Measurements from ENCODE around the gene ATF6.
"Not testable (repeated sequence)": the region's sequence is repeated elsewhere in the genome, so short reads cannot be mapped to it uniquely, and the experiment has no call there.

ATF6 gene

DNA sequence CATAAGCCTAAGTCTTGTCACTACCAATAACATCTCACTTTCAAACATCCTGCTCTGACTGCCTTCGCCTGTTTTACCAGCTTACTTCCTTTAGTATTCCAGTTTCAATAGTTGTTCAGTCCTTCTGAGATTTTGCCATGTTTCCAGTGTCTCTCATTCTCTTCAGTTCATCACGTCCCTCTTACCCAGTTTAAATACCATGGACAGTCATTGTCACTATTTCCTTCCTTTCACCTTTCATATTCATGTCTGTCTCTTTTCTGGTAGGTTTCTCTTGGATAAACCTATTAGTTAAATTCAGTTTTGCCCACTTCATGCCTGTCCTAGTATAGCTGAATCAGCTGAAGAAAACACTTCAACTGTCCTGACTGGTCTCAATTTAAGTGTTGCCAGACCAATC, 5.9 kb downstream of the ATF6 start:
- in situ Hi-C loops (cut with MboI; ENCODE audit: low pct_unique_long_range_greater_than_20kb, low sequenced_read_pairs), result no loop called here
- no peak for DNase-seq

DNA sequence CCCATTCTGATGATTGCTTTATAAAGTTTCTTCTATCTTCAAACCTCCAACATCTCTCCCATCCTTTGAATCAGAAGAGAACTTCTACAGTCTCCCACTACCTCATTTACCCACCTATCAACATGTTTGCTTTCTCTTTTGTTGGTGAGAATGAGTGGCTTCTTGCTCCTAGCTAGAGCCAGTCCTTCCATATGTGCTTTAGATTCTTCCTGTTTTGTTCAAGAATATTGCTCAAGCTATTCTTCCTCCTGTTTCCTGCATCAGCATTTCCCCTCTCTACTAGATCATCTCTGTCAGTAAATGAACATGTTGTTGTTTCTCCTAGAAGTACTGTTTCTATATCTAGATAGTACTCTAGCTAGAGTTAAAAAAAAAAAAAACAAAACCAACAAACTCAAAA, 6.3 kb downstream of the ATF6 start:
- in situ Hi-C loops (cut with MboI; ENCODE audit: low pct_unique_long_range_greater_than_20kb, low sequenced_read_pairs), result no loop called here
- peak; percentile 73 for DNase-seq

DNA sequence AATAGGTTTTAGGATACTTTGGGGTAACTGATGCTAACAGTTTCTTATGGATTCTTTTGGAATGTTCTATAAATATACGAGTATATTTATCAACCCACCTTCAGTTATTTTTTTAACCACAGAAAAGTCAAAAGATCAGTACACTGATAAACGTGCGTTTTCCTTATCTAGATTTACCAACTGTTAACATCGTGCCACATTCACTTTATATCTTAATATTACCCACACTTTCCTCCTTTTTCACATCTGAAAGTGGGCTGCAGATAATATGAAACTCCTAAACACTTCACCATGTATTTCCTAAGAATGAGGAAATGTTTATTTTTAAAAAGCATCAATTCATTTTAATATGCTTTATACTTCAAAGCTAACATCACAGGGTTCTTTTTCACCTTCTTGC, 7.7 kb downstream of the ATF6 start:
- DNase-seq, result no peak
- in situ Hi-C loops (cut with MboI; ENCODE audit: low pct_unique_long_range_greater_than_20kb, low sequenced_read_pairs), result no loop called here

DNA sequence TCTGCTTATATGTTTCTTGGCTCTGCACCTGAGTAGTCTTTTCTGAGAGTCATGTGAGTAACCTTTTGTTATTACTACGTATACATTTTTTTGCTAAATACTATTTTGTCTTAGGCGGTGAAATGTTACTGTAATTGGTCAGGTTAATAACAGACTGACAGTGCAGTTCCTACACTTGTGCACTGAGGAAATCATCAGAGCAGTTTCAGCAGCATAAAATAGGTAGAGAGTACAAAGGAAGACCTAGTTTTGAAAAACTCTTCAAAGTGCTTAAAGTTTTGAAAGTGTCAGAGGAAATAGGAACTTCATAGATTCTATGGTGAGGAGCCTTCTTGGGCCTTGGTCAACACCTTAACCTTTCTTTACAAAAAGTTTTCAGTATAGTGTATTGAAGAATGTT, 11.1 kb downstream of the ATF6 start:
- in situ Hi-C loops (cut with MboI; ENCODE audit: low pct_unique_long_range_greater_than_20kb, low sequenced_read_pairs), result no loop called here
- DNase-seq, result no peak

DNA sequence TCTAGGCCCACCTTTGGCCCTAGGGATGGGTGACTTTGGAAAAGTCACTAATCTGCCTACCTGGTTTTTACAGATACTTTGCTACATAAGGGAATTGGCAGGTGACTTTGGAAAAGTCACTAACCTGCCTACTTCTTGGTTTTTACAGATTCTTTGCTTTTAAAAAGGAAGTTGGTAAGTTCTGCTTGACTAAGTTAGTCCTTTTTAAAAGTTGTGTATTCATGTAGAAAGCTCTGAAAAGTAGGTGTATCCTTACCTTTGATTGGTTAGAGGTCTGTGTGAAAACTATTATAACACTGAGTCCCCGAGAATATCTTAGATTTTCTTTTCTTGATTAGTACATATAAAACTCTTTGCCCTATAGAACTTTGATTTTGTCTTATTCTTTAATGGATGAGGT, 12.4 kb downstream of the ATF6 start:
- no peak for DNase-seq
- in situ Hi-C loops (cut with MboI; ENCODE audit: low pct_unique_long_range_greater_than_20kb, low sequenced_read_pairs), result no loop called here

DNA sequence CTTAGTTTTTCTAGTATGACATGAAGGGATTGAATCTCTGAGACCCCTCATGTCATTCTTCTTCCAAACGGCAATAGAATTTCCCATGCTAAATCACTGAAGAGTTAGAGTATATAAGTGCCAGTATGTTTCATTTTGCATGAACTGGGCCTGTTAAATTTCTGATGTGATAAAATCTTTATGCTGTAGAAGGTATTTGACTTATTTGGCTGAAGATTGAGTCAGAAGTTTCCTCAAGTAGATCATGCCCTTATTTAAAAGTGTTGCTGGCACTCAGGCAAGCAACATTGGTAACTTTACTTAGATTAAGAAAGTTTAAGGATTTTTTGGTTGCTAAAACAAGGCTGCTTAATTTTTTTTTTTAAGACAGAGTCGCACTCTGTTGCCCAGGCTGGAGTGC, 13.3 kb downstream of the ATF6 start:
- no peak for DNase-seq
- in situ Hi-C loops (cut with MboI; ENCODE audit: low pct_unique_long_range_greater_than_20kb, low sequenced_read_pairs), result no loop called here

DNA sequence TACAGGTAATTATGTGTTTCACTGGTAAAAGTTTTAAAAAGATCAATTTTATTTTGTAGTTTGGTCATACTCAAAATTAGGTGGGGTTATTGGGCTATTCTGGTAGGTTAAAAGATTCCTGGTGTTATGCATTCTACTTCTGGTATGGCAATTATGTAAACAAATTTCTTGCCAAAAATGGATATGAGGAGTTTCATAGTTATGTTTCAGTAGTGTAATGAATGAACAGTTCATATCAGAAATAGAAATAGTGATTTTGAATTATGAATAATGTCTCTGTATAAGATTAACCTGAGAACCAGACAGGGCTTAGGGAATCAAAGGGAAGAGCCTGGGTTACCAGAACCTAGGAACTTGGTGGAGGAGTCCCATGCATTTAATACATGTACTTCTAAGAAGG, 15.9 kb downstream of the ATF6 start:
- in situ Hi-C loops (cut with MboI; ENCODE audit: low pct_unique_long_range_greater_than_20kb, low sequenced_read_pairs), result no loop called here
- no peak for DNase-seq

DNA sequence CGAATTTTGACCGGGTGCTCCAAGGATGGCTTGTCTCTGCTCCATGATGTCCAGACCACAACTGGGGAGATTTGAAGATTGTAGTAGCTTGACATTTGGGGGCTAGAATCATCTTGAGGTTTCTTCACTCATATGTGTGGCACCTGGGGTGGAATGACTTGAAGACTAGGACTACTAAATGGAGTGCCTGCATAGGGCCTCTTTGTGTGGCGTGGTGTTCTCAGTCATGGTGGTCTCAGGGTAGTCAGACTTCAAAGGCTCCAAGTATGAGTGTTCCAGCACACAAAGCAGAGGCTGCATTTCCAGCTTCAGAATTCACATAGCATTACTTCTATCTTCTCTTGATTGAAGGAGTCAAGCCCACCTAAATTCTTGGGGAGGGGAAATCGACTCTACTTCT, 16.8 kb downstream of the ATF6 start:
- in situ Hi-C loops (cut with MboI; ENCODE audit: low pct_unique_long_range_greater_than_20kb, low sequenced_read_pairs), result no loop called here
- DNase-seq, result no peak

DNA sequence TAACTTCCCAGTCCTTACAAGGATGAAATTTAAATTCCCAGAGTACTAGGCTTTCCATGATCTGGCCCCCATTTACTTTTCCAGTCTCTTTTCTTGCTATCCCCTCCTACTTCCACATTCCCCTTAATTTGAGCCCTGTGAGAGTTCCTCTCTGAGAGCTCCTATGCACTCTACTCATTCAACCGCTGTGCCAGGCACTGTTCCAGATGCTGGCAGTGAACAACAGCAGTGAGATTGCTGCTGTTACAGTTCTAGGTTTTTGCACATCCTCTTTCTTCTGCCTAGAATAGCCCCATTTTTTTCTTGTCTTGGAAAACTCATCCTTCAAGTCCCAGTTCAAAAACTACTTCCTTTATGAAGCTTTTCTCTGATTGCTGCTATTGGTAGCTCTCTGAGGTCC, 18.8 kb downstream of the ATF6 start:
- DNase-seq, result no peak
- in situ Hi-C loops (cut with MboI; ENCODE audit: low pct_unique_long_range_greater_than_20kb, low sequenced_read_pairs), result no loop called here

DNA sequence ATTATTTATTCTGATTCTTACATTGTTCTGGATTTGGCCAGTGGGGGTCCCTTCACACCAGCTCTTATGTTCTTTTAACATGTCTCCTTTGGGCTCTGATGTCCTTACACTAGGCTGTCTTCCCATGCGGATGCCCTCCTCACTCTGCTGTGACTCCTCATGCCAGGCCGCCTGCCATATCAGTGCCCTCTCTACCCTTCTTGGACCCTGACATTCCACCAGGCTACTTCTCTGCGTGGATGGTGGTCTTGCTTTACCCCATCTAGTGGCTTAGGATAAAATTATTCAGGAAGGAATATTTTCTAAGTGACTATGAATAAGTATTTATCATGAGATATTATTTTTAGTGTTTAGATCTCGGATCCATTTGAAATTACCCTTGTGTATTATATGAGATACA, 21.2 kb downstream of the ATF6 start:
- in situ Hi-C loops (cut with MboI; ENCODE audit: low pct_unique_long_range_greater_than_20kb, low sequenced_read_pairs), result no loop called here
- no peak for DNase-seq

DNA sequence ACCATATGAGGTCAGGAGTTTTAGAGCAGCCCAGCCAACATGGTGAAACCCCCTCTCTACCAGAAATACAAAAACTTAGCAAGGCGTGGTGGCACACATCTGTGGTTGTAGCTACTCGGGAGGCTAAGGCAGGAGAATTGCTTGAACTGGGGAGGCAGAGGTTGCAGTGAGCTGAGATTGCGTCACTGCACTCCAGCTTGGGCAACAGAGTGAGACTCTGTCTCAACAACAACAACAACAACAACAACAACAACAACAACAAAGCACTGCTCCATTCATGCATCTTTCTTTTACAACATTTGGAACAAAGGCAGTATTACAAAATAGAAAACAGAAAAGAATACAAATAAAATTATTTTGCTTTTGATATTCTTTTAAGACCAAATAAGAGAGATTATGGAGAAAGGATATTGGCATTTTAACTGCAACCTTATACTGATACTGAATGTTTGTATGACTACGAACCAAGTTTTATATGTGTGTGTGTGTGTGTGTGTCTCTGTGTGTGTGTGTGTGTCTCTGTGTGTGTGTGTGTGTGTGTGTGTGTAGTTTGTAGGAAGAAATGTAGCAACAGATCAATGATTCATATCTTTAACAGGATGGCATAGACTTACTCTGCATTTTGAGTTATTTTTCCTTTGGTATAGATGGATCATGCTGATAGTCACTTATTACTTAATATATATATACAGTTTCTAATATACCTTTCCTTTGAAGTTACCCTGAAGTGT, 24.6 kb downstream of the ATF6 start:
- no peak for DNase-seq

DNA sequence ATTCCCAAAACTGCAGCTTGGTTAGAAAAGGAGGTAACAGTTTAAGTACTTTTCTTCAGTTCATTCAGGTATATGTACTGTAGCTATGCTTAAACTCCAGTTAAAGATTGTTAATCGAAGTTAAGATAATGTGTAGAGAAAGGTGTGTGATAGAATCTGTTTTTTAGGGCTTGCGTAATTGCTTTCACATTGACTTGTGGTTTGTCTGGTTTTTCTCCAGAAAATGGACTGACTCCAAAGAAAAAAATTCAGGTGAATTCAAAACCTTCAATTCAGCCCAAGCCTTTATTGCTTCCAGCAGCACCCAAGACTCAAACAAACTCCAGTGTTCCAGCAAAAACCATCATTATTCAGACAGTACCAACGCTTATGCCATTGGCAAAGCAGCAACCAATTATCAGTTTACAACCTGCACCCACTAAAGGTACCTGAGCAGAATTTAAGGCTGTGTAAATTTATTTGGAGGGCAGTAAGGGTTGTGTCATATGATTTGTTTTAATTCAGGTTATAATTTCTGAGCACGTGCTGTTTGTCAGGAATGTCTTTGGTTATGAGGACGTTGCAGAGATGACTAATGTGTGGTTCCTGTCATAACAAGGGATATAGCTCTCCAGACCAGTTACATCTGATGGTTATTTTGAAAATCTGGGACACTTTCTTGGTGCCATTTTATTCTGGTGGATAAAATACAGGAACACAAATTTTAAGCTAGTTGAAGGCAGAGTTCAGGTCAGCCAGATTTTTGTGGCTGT, 26.0 kb downstream of the ATF6 start:
- DNase-seq, result no peak
- in situ Hi-C loops (cut with MboI; ENCODE audit: low pct_unique_long_range_greater_than_20kb, low sequenced_read_pairs), result no loop called here

More for the DNA sequence above, 24.6 kb downstream of the ATF6 start:
- in situ Hi-C loops (cut with MboI; ENCODE audit: low pct_unique_long_range_greater_than_20kb, low sequenced_read_pairs), result no loop called here

DNA sequence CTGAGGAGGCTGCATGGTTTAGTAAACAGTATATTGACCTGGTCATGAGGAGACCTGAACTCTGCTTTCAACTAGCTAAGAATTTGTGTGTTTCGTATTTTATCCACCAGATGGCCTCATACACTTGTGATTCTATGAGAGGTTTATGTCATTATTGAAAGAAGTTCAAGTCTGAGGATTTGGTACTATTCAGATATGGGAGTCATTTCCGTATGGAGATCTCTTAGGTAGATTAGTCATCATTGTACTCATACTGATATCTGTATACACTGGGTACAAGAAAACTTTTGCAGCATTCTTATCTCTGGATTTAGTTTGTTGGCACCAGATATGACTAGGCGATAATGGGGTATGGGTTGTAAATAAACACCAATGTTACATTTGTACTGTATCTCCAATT, 26.6 kb downstream of the ATF6 start:
- in situ Hi-C loops (cut with MboI; ENCODE audit: low pct_unique_long_range_greater_than_20kb, low sequenced_read_pairs), result no loop called here
- DNase-seq, result peak; percentile 75

DNA sequence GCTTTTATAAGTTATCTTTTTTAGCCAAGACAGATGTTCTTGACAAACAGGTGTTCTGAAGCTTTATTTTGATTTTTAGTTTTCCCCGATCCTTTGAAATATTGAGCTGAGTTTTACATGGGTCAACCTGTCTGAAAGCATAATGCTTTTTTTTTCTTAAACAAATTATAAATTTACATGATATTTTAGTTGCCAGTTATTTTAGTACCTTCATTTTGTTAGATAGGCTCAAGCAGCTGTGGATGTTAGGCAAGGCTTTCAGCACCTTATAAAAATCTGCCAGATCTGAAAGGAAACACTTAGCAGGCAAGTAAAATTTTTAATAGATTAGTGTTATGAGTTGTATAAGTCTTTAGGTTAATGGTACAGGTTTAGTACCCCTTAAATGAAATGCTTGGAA, 33.7 kb downstream of the ATF6 start:
- in situ Hi-C loops (cut with MboI; ENCODE audit: low pct_unique_long_range_greater_than_20kb, low sequenced_read_pairs), result no loop called here
- no peak for DNase-seq

DNA sequence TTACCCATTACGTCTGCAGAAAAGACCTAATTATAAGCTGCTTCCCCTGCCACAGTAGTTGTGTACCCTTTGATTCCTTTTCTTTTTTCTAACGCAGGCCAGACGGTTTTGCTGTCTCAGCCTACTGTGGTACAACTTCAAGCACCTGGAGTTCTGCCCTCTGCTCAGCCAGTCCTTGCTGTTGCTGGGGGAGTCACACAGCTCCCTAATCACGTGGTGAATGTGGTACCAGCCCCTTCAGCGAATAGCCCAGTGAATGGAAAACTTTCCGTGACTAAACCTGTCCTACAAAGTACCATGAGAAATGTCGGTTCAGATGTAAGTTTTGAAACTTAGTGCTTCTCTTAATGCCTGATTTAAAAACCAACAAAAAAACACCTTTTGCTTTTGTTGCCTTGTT, 35.8 kb downstream of the ATF6 start:
- in situ Hi-C loops (cut with MboI; ENCODE audit: low pct_unique_long_range_greater_than_20kb, low sequenced_read_pairs), result no loop called here
- DNase-seq, result no peak

DNA sequence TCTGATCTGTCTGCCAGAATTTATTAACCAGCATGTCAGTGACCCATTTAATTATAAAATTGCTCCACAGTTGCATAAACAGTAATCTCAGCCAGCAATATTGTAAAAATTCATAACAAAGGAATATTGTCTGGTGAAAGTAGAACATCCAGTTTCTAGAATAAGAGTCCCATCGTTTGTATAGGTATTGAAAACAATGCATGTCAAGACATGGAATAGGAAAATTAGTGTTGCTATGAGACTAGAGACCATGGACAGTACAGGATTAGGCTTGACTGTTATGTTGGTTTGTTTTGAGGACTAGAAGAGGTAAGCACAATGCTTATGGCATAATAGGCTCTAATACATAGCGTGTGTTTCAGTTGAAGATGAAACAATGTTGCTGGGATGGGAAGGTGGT, 37.1 kb downstream of the ATF6 start:
- DNase-seq, result no peak
- in situ Hi-C loops (cut with MboI; ENCODE audit: low pct_unique_long_range_greater_than_20kb, low sequenced_read_pairs), result no loop called here

DNA sequence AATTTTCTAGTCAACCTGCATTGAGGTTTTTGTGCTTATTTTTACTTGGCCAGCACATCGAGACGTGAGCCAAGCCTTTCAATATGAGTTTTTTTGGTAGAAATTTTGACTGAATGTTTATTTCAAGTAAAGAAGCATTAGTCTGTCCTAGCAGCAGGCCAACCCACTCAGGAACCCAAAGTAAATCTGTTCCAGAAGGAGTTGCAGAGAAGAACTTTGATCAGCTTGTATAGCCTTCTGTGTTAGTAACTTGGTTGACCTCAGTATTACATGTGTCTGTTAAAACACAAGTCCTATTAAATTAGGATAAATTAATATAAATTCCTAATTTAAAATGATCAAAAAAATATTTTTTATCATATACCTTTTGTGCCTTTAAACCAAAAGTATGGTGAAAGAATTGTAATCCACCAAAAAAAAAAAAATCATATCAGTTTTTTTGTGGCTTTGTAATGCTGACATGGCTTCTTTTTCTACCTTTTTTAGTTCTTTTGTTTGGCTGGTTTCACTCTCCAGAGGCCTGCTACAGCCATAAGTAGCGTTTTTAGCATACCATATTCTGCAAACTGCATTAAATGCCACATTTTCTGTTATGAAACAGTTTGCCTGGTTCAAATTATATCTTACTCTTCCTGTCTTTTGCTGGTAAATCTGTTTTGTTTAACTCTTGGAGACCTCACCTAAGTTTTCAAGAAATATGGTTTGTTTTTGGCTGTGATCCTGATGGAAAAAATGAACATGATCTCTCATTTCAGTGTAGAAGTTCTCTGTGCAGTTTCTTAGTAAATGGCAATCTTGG, 39.5 kb downstream of the ATF6 start:
- in situ Hi-C loops (cut with MboI; ENCODE audit: low pct_unique_long_range_greater_than_20kb, low sequenced_read_pairs), result no loop called here
- no peak for DNase-seq

DNA sequence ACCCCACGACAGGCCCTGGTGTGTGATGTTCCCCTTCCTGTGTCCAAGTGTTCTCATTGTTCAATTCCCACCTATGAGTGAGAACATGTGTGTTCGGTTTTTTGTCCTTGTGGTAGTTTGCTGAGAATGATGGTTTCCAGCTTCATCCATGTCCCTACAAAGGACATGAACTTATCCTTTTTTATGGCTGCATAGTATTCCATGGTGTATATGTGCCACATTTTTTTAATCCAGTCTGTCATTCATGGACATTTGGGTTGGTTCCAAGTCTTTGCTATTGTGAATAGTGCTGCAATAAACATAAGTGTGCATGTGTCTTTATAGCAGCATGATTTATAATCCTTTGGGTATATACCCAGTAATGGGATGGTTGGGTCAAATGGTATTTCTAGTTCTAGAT, 43.1 kb downstream of the ATF6 start:
- in situ Hi-C loops (cut with MboI; ENCODE audit: low pct_unique_long_range_greater_than_20kb, low sequenced_read_pairs); DNase-seq: not testable (repeated sequence)

DNA sequence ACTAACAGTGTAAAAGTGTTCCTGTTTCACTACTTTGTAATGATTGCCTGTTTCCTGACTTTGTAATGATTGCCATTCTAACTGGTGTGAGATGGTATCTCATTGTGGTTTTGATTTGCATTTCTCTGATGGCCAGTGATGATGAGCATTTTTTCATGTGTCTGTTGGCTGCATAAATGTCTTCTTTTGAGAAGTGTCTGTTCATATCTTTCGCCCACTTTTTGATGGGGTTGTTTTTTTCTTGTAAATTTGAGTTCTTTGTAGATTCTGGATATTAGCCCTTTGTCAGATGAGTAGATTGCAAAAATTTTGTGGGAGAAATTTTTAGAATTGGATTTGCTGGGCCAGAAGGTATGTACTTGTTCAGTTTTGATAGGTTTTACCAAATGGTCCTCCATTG, 43.5 kb downstream of the ATF6 start:
- DNase-seq; in situ Hi-C loops (cut with MboI; ENCODE audit: low pct_unique_long_range_greater_than_20kb, low sequenced_read_pairs): not testable (repeated sequence)

DNA sequence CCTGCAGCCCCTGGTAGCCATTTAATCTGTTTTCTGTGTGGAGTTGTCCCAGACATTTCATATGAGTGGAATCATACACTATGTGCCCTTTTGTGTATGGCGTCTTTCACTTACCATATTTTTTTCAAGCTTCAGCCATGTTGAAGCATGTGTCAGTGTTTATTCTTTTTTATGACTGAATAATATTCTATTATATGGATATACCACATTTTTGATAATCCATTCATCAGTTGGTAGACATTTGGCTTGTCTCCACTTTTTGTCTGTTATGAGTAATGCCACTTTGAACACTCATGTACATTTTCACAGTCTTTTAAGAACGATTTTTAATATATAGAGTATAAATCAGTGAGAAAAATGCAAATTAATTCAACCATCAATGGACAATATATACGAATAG, 44.7 kb downstream of the ATF6 start:
- in situ Hi-C loops (cut with MboI; ENCODE audit: low pct_unique_long_range_greater_than_20kb, low sequenced_read_pairs), result no loop called here
- DNase-seq, result no peak
